ENCODE results near the gene ZBTB32.

ZBTB32 gene

DNA sequence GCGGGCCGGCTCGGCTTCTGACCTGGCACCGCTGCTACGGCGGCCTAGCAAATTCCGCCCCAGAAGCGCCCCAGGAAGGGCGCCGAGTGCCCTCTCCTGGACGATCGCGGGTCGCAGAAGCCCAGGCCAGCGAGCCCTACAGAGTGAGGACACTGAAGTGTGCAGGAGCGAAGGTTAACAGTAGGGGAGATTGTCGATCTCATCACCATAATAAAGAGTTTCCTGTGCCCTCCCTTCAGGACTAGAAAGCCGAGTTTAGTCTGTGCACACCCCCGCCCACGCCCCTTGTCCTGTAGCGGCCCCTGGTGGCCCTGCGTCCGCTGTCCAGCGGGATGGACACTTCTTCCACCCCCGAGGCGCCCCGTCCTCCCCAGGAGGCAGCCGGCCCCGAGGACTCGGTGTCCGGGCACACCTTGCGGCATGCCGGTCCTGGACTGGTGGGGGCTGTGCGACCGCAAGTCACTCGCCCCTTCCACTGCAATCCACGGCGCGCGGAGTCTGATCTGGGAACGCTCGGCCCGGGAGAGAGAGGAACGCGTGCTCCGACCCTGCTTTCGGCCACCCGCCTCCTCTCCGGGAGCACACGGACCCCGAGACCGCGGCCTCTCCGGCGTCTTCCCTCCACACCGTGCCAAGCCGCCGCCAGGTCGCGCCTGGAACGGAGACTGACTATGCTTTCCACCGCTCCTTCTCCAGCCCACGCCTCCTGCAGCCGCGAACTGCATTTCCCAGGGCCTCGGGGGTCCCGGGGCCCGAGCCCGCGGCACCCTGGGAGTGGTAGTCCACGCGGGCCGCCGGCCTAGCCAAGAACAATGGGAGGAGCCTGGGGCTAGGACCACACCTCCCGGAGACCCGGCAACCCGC lies 12.7 kb downstream of the ZBTB32 start (continued):
- TF ChIP-seq ZBTB49 (tag by site-specific recombination; IDR thresholded peaks at IDR 0.05; ENCODE audit: low read depth) (no peak), ZNF664 (tag by site-specific recombination; IDR thresholded peaks at IDR 0.05) (no peak), ZBTB17 (tag by site-specific recombination; IDR thresholded peaks at IDR 0.05) (peak; percentile 100), ZNF830 (tag by site-specific recombination; IDR thresholded peaks at IDR 0.05; ENCODE audit: low read depth) (no peak), ZBTB1 (tag by site-specific recombination; IDR thresholded peaks at IDR 0.05) (no peak; the same call in none of the 2 replicates), ZNF530 (tag by site-specific recombination; IDR thresholded peaks at IDR 0.05; ENCODE audit: low read depth) (no peak)

- Histone ChIP-seq H3K9me3 (ENCODE audit: control insufficient read depth, insufficient read depth, low read depth, low read length) (no peaks in the 10 kb centered on the region), H3K27ac (ENCODE audit: extremely low read depth, low read depth, low read length) (peak within 1 kb of the TSS; percentile 93), H3K4me3 (ENCODE audit: low read depth, low read length) (peak within 1 kb of the TSS; percentile 65), H3K4me1 (ENCODE audit: control insufficient read depth, insufficient read depth, low read length) (peaks cover 23% of the 10 kb centered on the region), H3K36me3 (ENCODE audit: control insufficient read depth in 2 of 2, insufficient read depth in 1 of 2, low read length in 2 of 2) (peaks cover 33 to 35% of the 10 kb centered on the region in 2 experiments)
- CTCF ChIA-PET, result interaction anchor here (0.9 kb wide), 2 partner anchors 19 to 24 kb away, joined by 6 to 9 read pairs; partner anchors contain the start of gene IGFLR1
- POLR2A ChIA-PET, result interaction anchor here (0.9 to 2.3 kb wide), 7 partner anchors 10 to 105 kb away, joined by 3 to 24 read pairs (median 11); partner anchors contain the start of genes COX6B1, HAUS5, LIN37 and PSENEN
- TF ChIP-seq BCL11B (tag by site-specific recombination; IDR thresholded peaks at IDR 0.05; ENCODE audit: low read depth), result 0 out of 2 replicates have a peak, but pooled peaks have one; percentile 36
- TF ChIP-seq ZNF777 (tag by site-specific recombination; IDR thresholded peaks at IDR 0.05; ENCODE audit: borderline replicate concordance), result no peak
- TF ChIP-seq, protein P1, sequence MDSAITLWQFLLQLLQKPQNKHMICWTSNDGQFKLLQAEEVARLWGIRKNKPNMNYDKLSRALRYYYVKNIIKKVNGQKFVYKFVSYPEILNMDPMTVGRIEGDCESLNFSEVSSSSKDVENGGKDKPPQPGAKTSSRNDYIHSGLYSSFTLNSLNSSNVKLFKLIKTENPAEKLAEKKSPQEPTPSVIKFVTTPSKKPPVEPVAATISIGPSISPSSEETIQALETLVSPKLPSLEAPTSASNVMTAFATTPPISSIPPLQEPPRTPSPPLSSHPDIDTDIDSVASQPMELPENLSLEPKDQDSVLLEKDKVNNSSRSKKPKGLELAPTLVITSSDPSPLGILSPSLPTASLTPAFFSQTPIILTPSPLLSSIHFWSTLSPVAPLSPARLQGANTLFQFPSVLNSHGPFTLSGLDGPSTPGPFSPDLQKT (IDR thresholded peaks at IDR 0.05; ENCODE audit: borderline replicate concordance, low read depth, low read length), result 0 out of 2 replicates have a peak, but pooled peaks have one; percentile 49
- no peak for TF ChIP-seq ZNF214 (tag by site-specific recombination; IDR thresholded peaks at IDR 0.05; ENCODE audit: borderline replicate concordance)
- TF ChIP-seq KLF10 (tag by site-specific recombination; IDR thresholded peaks at IDR 0.05), result peak; percentile 90
- peak; percentile 9; the same call in 1 of the 2 replicates for TF ChIP-seq ZEB2 (tag by site-specific recombination; IDR thresholded peaks at IDR 0.05)
- TF ChIP-seq PATZ1 (tag by site-specific recombination; IDR thresholded peaks at IDR 0.05), result peak; percentile 57; the same call in 1 of the 2 replicates
- TF ChIP-seq IKZF3 (tag by site-specific recombination; IDR thresholded peaks at IDR 0.05), result peak; percentile 8; the same call in 1 of the 2 replicates
- no peak for TF ChIP-seq ZNF140 (tag by site-specific recombination; IDR thresholded peaks at IDR 0.05)
- TF ChIP-seq, protein P2, sequence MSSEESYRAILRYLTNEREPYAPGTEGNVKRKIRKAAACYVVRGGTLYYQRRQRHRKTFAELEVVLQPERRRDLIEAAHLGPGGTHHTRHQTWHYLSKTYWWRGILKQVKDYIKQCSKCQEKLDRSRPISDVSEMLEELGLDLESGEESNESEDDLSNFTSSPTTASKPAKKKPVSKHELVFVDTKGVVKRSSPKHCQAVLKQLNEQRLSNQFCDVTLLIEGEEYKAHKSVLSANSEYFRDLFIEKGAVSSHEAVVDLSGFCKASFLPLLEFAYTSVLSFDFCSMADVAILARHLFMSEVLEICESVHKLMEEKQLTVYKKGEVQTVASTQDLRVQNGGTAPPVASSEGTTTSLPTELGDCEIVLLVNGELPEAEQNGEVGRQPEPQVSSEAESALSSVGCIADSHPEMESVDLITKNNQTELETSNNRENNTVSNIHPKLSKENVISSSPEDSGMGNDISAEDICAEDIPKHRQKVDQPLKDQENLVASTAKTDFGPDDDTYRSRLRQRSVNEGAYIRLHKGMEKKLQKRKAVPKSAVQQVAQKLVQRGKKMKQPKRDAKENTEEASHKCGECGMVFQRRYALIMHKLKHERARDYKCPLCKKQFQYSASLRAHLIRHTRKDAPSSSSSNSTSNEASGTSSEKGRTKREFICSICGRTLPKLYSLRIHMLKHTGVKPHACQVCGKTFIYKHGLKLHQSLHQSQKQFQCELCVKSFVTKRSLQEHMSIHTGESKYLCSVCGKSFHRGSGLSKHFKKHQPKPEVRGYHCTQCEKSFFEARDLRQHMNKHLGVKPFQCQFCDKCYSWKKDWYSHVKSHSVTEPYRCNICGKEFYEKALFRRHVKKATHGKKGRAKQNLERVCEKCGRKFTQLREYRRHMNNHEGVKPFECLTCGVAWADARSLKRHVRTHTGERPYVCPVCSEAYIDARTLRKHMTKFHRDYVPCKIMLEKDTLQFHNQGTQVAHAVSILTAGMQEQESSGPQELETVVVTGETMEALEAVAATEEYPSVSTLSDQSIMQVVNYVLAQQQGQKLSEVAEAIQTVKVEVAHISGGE (tag by site-specific recombination; conservative IDR thresholded peaks at IDR 0.05; ENCODE audit: low read depth), result no peak
- peak; percentile 6 for TF ChIP-seq ZSCAN30 (tag by site-specific recombination; IDR thresholded peaks at IDR 0.05)
- TF ChIP-seq, protein P3, sequence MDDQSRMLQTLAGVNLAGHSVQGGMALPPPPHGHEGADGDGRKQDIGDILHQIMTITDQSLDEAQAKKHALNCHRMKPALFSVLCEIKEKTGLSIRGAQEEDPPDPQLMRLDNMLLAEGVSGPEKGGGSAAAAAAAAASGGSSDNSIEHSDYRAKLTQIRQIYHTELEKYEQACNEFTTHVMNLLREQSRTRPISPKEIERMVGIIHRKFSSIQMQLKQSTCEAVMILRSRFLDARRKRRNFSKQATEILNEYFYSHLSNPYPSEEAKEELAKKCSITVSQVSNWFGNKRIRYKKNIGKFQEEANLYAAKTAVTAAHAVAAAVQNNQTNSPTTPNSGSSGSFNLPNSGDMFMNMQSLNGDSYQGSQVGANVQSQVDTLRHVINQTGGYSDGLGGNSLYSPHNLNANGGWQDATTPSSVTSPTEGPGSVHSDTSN (CRISPR knock-in tag; IDR thresholded peaks at IDR 0.05), result 0 out of 2 replicates have a peak, but pooled peaks have one; percentile 4
- TF ChIP-seq, protein P4, sequence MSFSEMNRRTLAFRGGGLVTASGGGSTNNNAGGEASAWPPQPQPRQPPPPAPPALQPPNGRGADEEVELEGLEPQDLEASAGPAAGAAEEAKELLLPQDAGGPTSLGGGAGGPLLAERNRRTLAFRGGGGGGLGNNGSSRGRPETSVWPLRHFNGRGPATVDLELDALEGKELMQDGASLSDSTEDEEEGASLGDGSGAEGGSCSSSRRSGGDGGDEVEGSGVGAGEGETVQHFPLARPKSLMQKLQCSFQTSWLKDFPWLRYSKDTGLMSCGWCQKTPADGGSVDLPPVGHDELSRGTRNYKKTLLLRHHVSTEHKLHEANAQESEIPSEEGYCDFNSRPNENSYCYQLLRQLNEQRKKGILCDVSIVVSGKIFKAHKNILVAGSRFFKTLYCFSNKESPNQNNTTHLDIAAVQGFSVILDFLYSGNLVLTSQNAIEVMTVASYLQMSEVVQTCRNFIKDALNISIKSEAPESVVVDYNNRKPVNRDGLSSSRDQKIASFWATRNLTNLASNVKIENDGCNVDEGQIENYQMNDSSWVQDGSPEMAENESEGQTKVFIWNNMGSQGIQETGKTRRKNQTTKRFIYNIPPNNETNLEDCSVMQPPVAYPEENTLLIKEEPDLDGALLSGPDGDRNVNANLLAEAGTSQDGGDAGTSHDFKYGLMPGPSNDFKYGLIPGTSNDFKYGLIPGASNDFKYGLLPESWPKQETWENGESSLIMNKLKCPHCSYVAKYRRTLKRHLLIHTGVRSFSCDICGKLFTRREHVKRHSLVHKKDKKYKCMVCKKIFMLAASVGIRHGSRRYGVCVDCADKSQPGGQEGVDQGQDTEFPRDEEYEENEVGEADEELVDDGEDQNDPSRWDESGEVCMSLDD (tag by site-specific recombination; IDR thresholded peaks at IDR 0.05), result peak; percentile 84; the same call in 1 of the 2 replicates
Observed at GRCh38 chr19:35717665-35718344, 13.4 kb downstream of the ZBTB32 start, which contains the start of gene KMT2B. Gene KMT2B (plus strand): TSS chr19:35718003. CDS start chr19:35718019, 16 bp downstream.

Measured in HEK293 (cell line).